ENCODE data around the gene AOX1. TPM values are rescaled to one million over a fixed set of nuclear protein-coding genes. Genes with fewer than 3 reads are reported as not detected.
A peak's percentile ranks its signal among the peaks of the same experiment; 100 is the strongest.
"Not testable (repeated sequence)": the region's sequence is repeated elsewhere in the genome, so short reads cannot be mapped to it uniquely, and the experiment has no call there.

Gene AOX1
- total RNA-seq, 1 experiment from 2014 or later: 7.6 TPM

GRCh38 chr2:200705305-200706041 is 119.7 kb downstream of the AOX1 start:
- DNase-seq: peak; percentile 68
- Histone ChIP-seq H3K36me3 (replicated peaks; ENCODE audit: control insufficient read depth, insufficient read depth, low read length) (no peaks in the 10 kb centered on the region), H3K4me3 (ENCODE audit: insufficient read depth, low read depth, low read length) (no peak overlapping the region)

GRCh38 chr2:200708943-200709342 is 123.1 kb downstream of the AOX1 start:
- Histone ChIP-seq H3K36me3 (replicated peaks; ENCODE audit: control insufficient read depth, insufficient read depth, low read length) (no peaks in the 10 kb centered on the region), H3K27me3 (ENCODE audit: control insufficient read depth, insufficient read depth, low read length) (no peaks in the 10 kb centered on the region), H3K4me3 (ENCODE audit: insufficient read depth, low read depth, low read length) (no peak overlapping the region)
- no peak for DNase-seq

More at GRCh38 chr2:200705305-200706041, 119.7 kb downstream of the AOX1 start:
- no peaks in the 10 kb centered on the region for H3K27me3 ChIP-seq (ENCODE audit: control insufficient read depth, insufficient read depth, low read length)

GRCh38 chr2:200713003-200713703 is 127.3 kb downstream of the AOX1 start:
- H3K4me3 ChIP-seq (ENCODE audit: insufficient read depth, low read depth, low read length): peak overlapping the region; percentile 34
- H3K27me3 ChIP-seq (ENCODE audit: control insufficient read depth, insufficient read depth, low read length): no peaks in the 10 kb centered on the region
- peak; percentile 60 for DNase-seq
- no peaks in the 10 kb centered on the region for H3K36me3 ChIP-seq (replicated peaks; ENCODE audit: control insufficient read depth, insufficient read depth, low read length)

GRCh38 chr2:200713704-200714064 is 127.9 kb downstream of the AOX1 start:
- DNase-seq: no peak
- Histone ChIP-seq H3K36me3 (replicated peaks; ENCODE audit: control insufficient read depth, insufficient read depth, low read length) (no peaks in the 10 kb centered on the region), H3K27me3 (ENCODE audit: control insufficient read depth, insufficient read depth, low read length) (no peaks in the 10 kb centered on the region), H3K4me3 (ENCODE audit: insufficient read depth, low read depth, low read length) (no peak overlapping the region)

- H3K36me3 ChIP-seq (replicated peaks; ENCODE audit: control insufficient read depth, insufficient read depth, low read length); H3K4me3 ChIP-seq (ENCODE audit: insufficient read depth, low read depth, low read length); DNase-seq; H3K27me3 ChIP-seq (ENCODE audit: control insufficient read depth, insufficient read depth, low read length): not testable (repeated sequence)
Measured at GRCh38 chr2:200715014-200715413, 129.2 kb downstream of the AOX1 start.

GRCh38 chr2:200716386-200716785 is 130.6 kb downstream of the AOX1 start:
- Histone ChIP-seq H3K36me3 (replicated peaks; ENCODE audit: control insufficient read depth, insufficient read depth, low read length) (no peaks in the 10 kb centered on the region), H3K27me3 (ENCODE audit: control insufficient read depth, insufficient read depth, low read length) (no peaks in the 10 kb centered on the region), H3K4me3 (ENCODE audit: insufficient read depth, low read depth, low read length) (no peak overlapping the region)
- no peak for DNase-seq

Other genes starting within 250 kb of the AOX1 start
- gene KCTD18, start 75.9 kb upstream of the AOX1 start, total RNA-seq (2014; rRNA removed; shearing (Covaris generic)): 4.6 and 10.5 TPM in 2 replicates
- gene SGO2, start 59.8 kb upstream of the AOX1 start, total RNA-seq (2014; rRNA removed; shearing (Covaris generic)): 10.8 and 17.1 TPM in 2 replicates
- gene BZW1, start 225.9 kb downstream of the AOX1 start, total RNA-seq (2014; rRNA removed; shearing (Covaris generic)): 320 and 349 TPM in 2 replicates

All from H7 (cell line).